NT2/D1 (cell line): Measurements from ENCODE around the gene MED25.

ENCODE experiments used
- YY1 ChIP-seq: IDR thresholded peaks from 2 replicates; pipeline ENCODE4 v1.6.1; 2011; ENCODE audit not compliant: insufficient read length, insufficient read depth
- ZNF274 ChIP-seq: IDR thresholded peaks from 2 replicates; pipeline ENCODE4 v1.6.1; 2011; ENCODE audit warnings: mild to moderate bottlenecking, low read depth, low read length

DNA sequence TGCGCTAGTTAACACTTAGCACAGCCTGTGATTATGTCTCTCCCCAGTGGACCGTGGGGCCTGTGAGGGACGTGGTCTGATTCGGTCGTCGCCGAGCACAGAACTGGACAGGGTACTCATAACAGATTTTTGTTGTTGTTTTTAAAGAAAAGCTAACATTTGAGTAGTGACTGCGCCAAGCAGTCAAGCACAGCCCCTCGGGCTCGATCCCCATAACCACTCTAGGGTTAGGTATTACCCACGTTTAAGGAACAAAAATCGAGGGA is 32.1 kb downstream of the MED25 start:
- TF ChIP-seq ZNF274 (no peak), YY1 (no peak)
